Measurements from ENCODE around the gene CBY3. TPM values are rescaled to one million over a fixed set of nuclear protein-coding genes. Genes with fewer than 3 reads are reported as not detected.

The CBY3 gene
- total and polyA plus RNA-seq, 2 of the 13 experiments (the other 11 are each of a cell fraction or from before 2014, with no cell fraction given), result not detected

GRCh38 chr5:179700401-179700918 lies 19.6 kb upstream of the CBY3 start (continued):
- TF ChIP-seq CEBPZ (IDR thresholded peaks at IDR 0.05; ENCODE audit: low read length) (no peak), ZNF839 (CRISPR knock-in tag; IDR thresholded peaks at IDR 0.05; ENCODE audit: borderline replicate concordance) (no peak), ATF7-NPFF (CRISPR knock-in tag; IDR thresholded peaks at IDR 0.05; ENCODE audit: low read depth) (no peak), HDAC6 (IDR thresholded peaks at IDR 0.05; ENCODE audit: low read depth, low read length) (no peak), CAMTA2 (CRISPR knock-in tag; IDR thresholded peaks at IDR 0.05; ENCODE audit: borderline replicate concordance) (no peak), TFE3 (CRISPR knock-in tag; IDR thresholded peaks at IDR 0.05) (peak; percentile 53; the same call in 1 of the 2 replicates), ZNF550 (CRISPR knock-in tag; IDR thresholded peaks at IDR 0.05; ENCODE audit: borderline replicate concordance) (no peak), SKI (IDR thresholded peaks at IDR 0.05; ENCODE audit: partially characterized antibody) (no peak), HOXA7 (CRISPR knock-in tag; IDR thresholded peaks at IDR 0.05) (no peak), ZNF713 (CRISPR knock-in tag; IDR thresholded peaks at IDR 0.05) (no peak), SP140L (CRISPR knock-in tag; IDR thresholded peaks at IDR 0.05; ENCODE audit: borderline replicate concordance) (no peak), ZBTB7B (CRISPR knock-in tag; IDR thresholded peaks at IDR 0.05) (no peak), FOXO1 (CRISPR knock-in tag; IDR thresholded peaks at IDR 0.05) (no peak), ZNF556 (CRISPR knock-in tag; IDR thresholded peaks at IDR 0.05; ENCODE audit: borderline replicate concordance) (no peak), ZFP1 (CRISPR knock-in tag; IDR thresholded peaks at IDR 0.05) (no peak), ZNF597 (CRISPR knock-in tag; IDR thresholded peaks at IDR 0.05) (no peak), HCFC1 (IDR thresholded peaks at IDR 0.05; ENCODE audit: low read depth, low read length) (no peak), ZHX1 (CRISPR knock-in tag; IDR thresholded peaks at IDR 0.05; ENCODE audit: low read depth) (0 out of 2 replicates have a peak, but pooled peaks have one; percentile 27), ZBTB33 (CRISPR knock-in tag; IDR thresholded peaks at IDR 0.05) (peak; percentile 22; the same call in 1 of the 2 replicates), FOXC1 (CRISPR knock-in tag; IDR thresholded peaks at IDR 0.05; ENCODE audit: borderline replicate concordance) (no peak)

All from HepG2 (cell line).